Omental fat pad (tissue), 4 donors: ENCODE data around the gene OSER1. TPM values are rescaled to one million over a fixed set of nuclear protein-coding genes. Genes with fewer than 3 reads are reported as not detected.

Experiments
- ATAC-seq: fragments of 150-250 bp; one replicate; pipeline ENCODE4 v1.9.1; 2016; ENCODE audit warnings: mild to moderate bottlenecking, moderate library complexity; ENCODE audit not compliant: low FRiP score
- DNase-seq: peaks from one replicate; pipeline ENCODE4 v3.0.0-alpha.2; 2019; ENCODE audit warnings: low spot score
- CTCF ChIP-seq, 3 donors: fragments of 450-650 bp; IDR thresholded peaks; one replicate each; pipeline ENCODE4 v1.5.1; 2016 to 2017; ENCODE audit warnings: antibody characterized with exemption in 3 of 3, mild to moderate bottlenecking in 3 of 3, moderate library complexity in 2 of 3
- total RNA-seq, 4 donors: library from RNA; depleted of rRNA; stranded (reverse); fragments of >200 nt; gene quantifications; one replicate each; pipeline ENCODE4 v1.1.0, GENCODE V29; 2016

The OSER1 gene
- total RNA-seq, 4 donors from 2014 or later, result 42.8 to 65.0 (median 49.7) TPM

- ATAC-seq (no peak), DNase-seq (no peak)
- TF ChIP-seq CTCF (IDR thresholded peaks at IDR 0.05), result no peak
Measured at GRCh38 chr20:44208770-44209169, 1.8 kb downstream of the OSER1 start.

- no peak for TF ChIP-seq CTCF (IDR thresholded peaks at IDR 0.05)
- ATAC-seq (no peak), DNase-seq (no peak)
Measured at GRCh38 chr20:44208165-44208564, 2.4 kb downstream of the OSER1 start.

GRCh38 chr20:44207126-44207723, 3.3 kb downstream of the OSER1 start:
- no peak for ATAC-seq
- TF ChIP-seq CTCF (IDR thresholded peaks at IDR 0.05), result no peak
- DNase-seq, result no peak

GRCh38 chr20:44206132-44206531, 4.4 kb downstream of the OSER1 start:
- ATAC-seq (no peak), DNase-seq (no peak)
- TF ChIP-seq CTCF (IDR thresholded peaks at IDR 0.05), result no peak

GRCh38 chr20:44204832-44205215, 5.7 kb downstream of the OSER1 start:
- DNase-seq, result no peak
- no peak for TF ChIP-seq CTCF (IDR thresholded peaks at IDR 0.05)
- no peak for ATAC-seq

- ATAC-seq (peak; percentile 92), DNase-seq (no peak)
- TF ChIP-seq CTCF (IDR thresholded peaks at IDR 0.05), result no peak
Measured at GRCh38 chr20:44204156-44204831, 6.3 kb downstream of the OSER1 start.

GRCh38 chr20:44203161-44203560, 7.4 kb downstream of the OSER1 start:
- DNase-seq, result no peak
- TF ChIP-seq CTCF (IDR thresholded peaks at IDR 0.05), result no peak
- no peak for ATAC-seq
